Osteoblast (primary cell): Measurements from ENCODE around the gene SIK2. TPM values are rescaled to one million over a fixed set of nuclear protein-coding genes. Genes with fewer than 3 reads are reported as not detected.

Experiments
- DNase-seq: peaks from one replicate; pipeline ENCODE4 v3.0.0; 2011; ENCODE audit warnings: low spot score, mixed read lengths; ENCODE audit not compliant: insufficient read length; ENCODE audit errors: missing footprints
- H2AFZ ChIP-seq: 2 replicates; pipeline ENCODE4 v1.6.0; 2011; ENCODE audit warnings: mild to moderate bottlenecking, low read length
- H3K27ac ChIP-seq: 2 replicates; pipeline ENCODE4 v1.5.1; 2011; ENCODE audit warnings: mild to moderate bottlenecking, low read depth, low read length, moderate library complexity
- H3K27me3 ChIP-seq: 2 replicates; pipeline ENCODE4 v1.6.0; 2012; ENCODE audit warnings: mild to moderate bottlenecking, control low read depth, inconsistent platforms, low read length, moderate library complexity; ENCODE audit not compliant: insufficient read depth
- H3K36me3 ChIP-seq: 2 replicates; pipeline ENCODE4 v1.5.1; 2011; ENCODE audit warnings: mild to moderate bottlenecking, low read length, control low read depth, moderate library complexity; ENCODE audit not compliant: insufficient read depth
- H3K4me1 ChIP-seq: 2 replicates; pipeline ENCODE4 v1.5.1; 2011; ENCODE audit warnings: mild to moderate bottlenecking, low read length, control low read depth, moderate library complexity; ENCODE audit not compliant: insufficient read depth
- H3K4me2 ChIP-seq: 2 replicates; pipeline ENCODE4 v1.6.0; 2011; ENCODE audit warnings: mild to moderate bottlenecking, low read length; ENCODE audit not compliant: insufficient read depth
- H3K4me3 ChIP-seq: fragments of 200-600 bp; sonication (generic); 3 replicates; pipeline ENCODE4 v1.5.1; 2012; ENCODE audit warnings: mild to moderate bottlenecking, low read length, inconsistent platforms; ENCODE audit not compliant: insufficient read depth
- H3K79me2 ChIP-seq: 2 replicates; pipeline ENCODE4 v1.6.0; 2012; ENCODE audit warnings: mild to moderate bottlenecking, low read length, control low read depth, inconsistent platforms; ENCODE audit not compliant: insufficient read depth
- H3K9me3 ChIP-seq: 2 replicates; pipeline ENCODE4 v1.5.1; 2011; ENCODE audit warnings: low read depth, low read length, control low read depth
- H4K20me1 ChIP-seq: 2 replicates; pipeline ENCODE4 v1.6.0; 2012; ENCODE audit warnings: mild to moderate bottlenecking, low read length, control low read depth; ENCODE audit not compliant: insufficient read depth
- total RNA-seq: library from RNA; depleted of rRNA; stranded (reverse); fragments of >200 nt; gene quantifications from 2 replicates; pipeline ENCODE4 v1.2.3, GENCODE V29; 2012
- TF ChIP-seq, protein P1 (sequence below): IDR thresholded peaks from 2 replicates; pipeline ENCODE4 v1.5.1; 2011; ENCODE audit warnings: mild to moderate bottlenecking, low read depth, low read length, moderate library complexity; ENCODE audit errors: extremely low read depth

Gene SIK2
- total RNA-seq, 1 donor = 17.7 TPM

- no peak for DNase-seq
- Histone ChIP-seq H3K27ac (no peak overlapping the region), H3K4me3 (no peak overlapping the region), H3K36me3 (no peaks in the 10 kb centered on the region), H3K4me2 (peak overlapping the region; percentile 7), H3K9me3 (no peaks in the 10 kb centered on the region), H3K4me1 (peaks cover 23% of the 10 kb centered on the region), H2AFZ (no peak overlapping the region), H3K79me2 (peaks cover 79% of the 10 kb centered on the region), H3K27me3 (no peaks in the 10 kb centered on the region), H4K20me1 (peaks cover 10% of the 10 kb centered on the region)
- TF ChIP-seq, protein P1, sequence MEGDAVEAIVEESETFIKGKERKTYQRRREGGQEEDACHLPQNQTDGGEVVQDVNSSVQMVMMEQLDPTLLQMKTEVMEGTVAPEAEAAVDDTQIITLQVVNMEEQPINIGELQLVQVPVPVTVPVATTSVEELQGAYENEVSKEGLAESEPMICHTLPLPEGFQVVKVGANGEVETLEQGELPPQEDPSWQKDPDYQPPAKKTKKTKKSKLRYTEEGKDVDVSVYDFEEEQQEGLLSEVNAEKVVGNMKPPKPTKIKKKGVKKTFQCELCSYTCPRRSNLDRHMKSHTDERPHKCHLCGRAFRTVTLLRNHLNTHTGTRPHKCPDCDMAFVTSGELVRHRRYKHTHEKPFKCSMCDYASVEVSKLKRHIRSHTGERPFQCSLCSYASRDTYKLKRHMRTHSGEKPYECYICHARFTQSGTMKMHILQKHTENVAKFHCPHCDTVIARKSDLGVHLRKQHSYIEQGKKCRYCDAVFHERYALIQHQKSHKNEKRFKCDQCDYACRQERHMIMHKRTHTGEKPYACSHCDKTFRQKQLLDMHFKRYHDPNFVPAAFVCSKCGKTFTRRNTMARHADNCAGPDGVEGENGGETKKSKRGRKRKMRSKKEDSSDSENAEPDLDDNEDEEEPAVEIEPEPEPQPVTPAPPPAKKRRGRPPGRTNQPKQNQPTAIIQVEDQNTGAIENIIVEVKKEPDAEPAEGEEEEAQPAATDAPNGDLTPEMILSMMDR = no peak
Measured at GRCh38 chr11:111606986-111607385, 4.7 kb downstream of the SIK2 start.

DNA sequence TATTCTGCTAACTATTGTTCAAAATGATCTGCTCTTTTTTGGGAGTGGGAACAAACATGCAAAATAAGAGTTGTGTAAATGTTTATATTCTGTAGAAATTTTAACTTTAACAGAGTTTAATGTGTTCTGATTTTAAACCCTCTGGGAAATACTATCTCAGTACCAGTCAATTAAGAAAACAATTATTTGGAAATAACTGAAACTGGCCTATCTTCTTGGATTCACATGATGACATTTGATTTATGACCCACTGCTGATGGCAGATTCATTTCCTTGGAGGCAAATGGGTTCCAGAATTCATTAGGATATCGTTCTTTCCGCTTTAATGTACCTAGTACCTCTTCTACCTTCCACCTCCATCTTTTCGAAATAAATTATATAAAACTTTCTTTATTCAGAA is 5.5 kb downstream of the SIK2 start:
- H3K79me2 ChIP-seq = peaks cover 80% of the 10 kb centered on the region
- no peak for DNase-seq
- TF ChIP-seq, protein P1 = no peak
- peaks cover 26% of the 10 kb centered on the region for H3K4me1 ChIP-seq
- peaks cover 10% of the 10 kb centered on the region for H4K20me1 ChIP-seq
- no peaks in the 10 kb centered on the region for H3K27me3 ChIP-seq
- no peaks in the 10 kb centered on the region for H3K9me3 ChIP-seq
- no peak overlapping the region for H3K4me2 ChIP-seq
- no peaks in the 10 kb centered on the region for H3K36me3 ChIP-seq
- H2AFZ ChIP-seq = no peak overlapping the region
- no peak overlapping the region for H3K4me3 ChIP-seq
- no peak overlapping the region for H3K27ac ChIP-seq

DNA sequence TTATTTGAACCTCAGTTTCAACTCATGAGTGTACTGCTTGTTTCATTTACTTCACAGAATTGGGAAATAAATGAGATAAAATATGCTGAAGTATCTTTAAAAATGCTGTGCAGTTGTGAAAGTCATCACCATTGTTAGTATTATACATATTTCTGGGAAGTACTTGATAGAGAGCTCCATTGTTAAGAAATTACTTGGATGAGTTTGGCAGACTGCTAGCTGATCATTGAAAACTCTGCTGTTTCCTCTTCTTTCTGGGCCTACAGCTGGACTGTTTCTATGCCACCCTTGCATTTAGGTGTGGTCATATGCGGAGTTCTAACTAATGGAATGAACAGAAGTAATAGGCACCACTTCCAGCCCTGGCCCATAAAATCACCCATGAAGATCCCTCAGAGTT is 10.0 kb downstream of the SIK2 start:
- H3K27me3 ChIP-seq = no peaks in the 10 kb centered on the region
- TF ChIP-seq, protein P1 = no peak
- H3K4me2 ChIP-seq = no peak overlapping the region
- no peak for DNase-seq
- no peaks in the 10 kb centered on the region for H3K9me3 ChIP-seq
- peak overlapping the region; percentile 11 for H3K27ac ChIP-seq
- peaks cover 4% of the 10 kb centered on the region for H3K36me3 ChIP-seq
- no peak overlapping the region for H2AFZ ChIP-seq
- peaks cover 5% of the 10 kb centered on the region for H3K4me1 ChIP-seq
- no peak overlapping the region for H3K4me3 ChIP-seq
- peaks cover 47% of the 10 kb centered on the region for H3K79me2 ChIP-seq
- H4K20me1 ChIP-seq = no peaks in the 10 kb centered on the region

GRCh38 chr11:111617286-111617685 is 15.0 kb downstream of the SIK2 start:
- Histone ChIP-seq H3K27ac (no peak overlapping the region), H3K9me3 (no peaks in the 10 kb centered on the region), H3K36me3 (peaks cover 34% of the 10 kb centered on the region), H3K4me2 (no peak overlapping the region), H2AFZ (no peak overlapping the region), H3K79me2 (peaks cover 13% of the 10 kb centered on the region), H3K4me1 (peaks cover 3% of the 10 kb centered on the region), H3K27me3 (no peaks in the 10 kb centered on the region), H3K4me3 (no peak overlapping the region), H4K20me1 (no peaks in the 10 kb centered on the region)
- TF ChIP-seq, protein P1 = no peak
- no peak for DNase-seq
